Mononuclear cell (primary cell): Measurements from ENCODE around the gene NCBP2. TPM values are rescaled to one million over a fixed set of nuclear protein-coding genes. Genes with fewer than 3 reads are reported as not detected.
"Not testable (repeated sequence)": the region's sequence is repeated elsewhere in the genome, so short reads cannot be mapped to it uniquely, and the experiment has no call there.

Source experiments
- H3K27me3 ChIP-seq: 2 replicates; pipeline ENCODE4 v1.6.0; 2011; ENCODE audit warnings: low read length, control low read depth; ENCODE audit not compliant: insufficient read depth
- H3K4me1 ChIP-seq: 2 replicates; pipeline ENCODE4 v1.5.1; 2011; ENCODE audit warnings: mild to moderate bottlenecking, low read length, control low read depth; ENCODE audit not compliant: insufficient read depth
- H3K4me3 ChIP-seq: 2 replicates; pipeline ENCODE4 v1.5.1; 2011; ENCODE audit warnings: mild to moderate bottlenecking, low read length, moderate library complexity
- H3K9me3 ChIP-seq: 2 replicates; pipeline ENCODE4 v1.5.1; 2011; ENCODE audit warnings: low read depth, mild to moderate bottlenecking, control low read depth, low read length
- total RNA-seq: library from RNA; depleted of rRNA; stranded (reverse); fragments of >200 nt; gene quantifications from one replicate; pipeline ENCODE4 v1.2.3, GENCODE V29; 2012

The NCBP2 gene
- total RNA-seq, 1 donor, result 23.1 TPM

DNA sequence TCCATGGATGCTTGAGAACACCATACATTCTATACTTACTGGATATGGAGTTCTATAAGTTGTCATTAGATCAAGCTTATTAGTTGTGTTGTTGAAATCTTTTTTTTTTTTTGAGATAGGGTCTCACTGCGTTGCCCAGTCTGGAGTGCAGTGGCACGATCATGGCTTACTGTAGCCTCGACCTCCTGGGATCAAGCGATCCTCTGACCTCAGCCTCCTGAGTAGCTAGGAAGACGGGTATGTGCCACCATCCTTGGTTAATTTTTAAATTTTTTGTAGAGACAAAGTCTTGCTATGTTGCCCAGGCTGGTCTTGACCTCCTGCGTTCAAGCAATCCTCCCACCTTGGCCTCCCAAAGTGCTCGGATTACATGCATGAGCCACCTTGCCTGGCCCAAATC lies 12.5 kb upstream of the NCBP2 start:
- Histone ChIP-seq H3K4me1 (no peaks in the 10 kb centered on the region), H3K27me3 (no peaks in the 10 kb centered on the region), H3K9me3 (no peaks in the 10 kb centered on the region), H3K4me3 (no peak overlapping the region)

DNA sequence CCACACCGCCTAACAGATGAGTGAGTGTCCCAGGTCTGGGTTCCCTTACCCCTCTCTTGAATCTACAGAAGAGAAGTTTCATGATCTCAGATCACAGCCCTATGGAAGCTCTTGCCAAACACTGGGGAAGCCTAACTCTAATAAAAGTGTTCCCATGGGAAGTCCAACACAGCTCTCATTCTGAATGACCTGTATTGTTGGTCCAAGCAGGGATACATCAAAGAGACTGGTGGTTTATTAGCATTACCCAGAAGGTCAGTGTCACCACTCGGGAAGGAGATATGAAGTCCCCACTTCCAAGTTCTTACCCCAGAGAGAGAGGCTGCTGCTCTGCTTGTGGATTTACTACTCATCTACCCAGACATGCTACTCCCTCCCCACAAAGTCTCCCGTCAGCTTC lies 9.0 kb upstream of the NCBP2 start:
- Histone ChIP-seq H3K4me1 (no peaks in the 10 kb centered on the region), H3K4me3 (no peak overlapping the region), H3K27me3 (no peaks in the 10 kb centered on the region)

DNA sequence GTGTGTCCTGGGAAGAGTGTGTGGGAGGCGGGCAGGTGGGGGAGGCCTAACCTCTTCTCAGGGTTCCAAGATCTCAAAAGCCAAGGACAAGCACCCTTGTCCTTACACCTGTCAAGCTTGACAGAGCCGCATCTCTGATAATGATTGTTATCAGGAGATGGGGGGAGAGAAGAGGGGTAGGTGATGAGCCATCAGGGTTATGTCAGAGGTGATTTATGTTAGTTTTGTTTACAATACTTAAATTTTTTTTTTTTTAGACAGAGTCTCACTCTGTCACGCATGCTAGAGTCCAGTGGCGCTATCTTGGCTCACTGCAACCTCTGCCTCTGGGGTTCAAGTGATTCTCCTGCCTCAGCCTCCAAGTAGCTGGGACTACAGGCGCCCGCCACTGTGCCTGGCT lies 7.4 kb upstream of the NCBP2 start:
- Histone ChIP-seq H3K4me3 (no peak overlapping the region), H3K4me1 (no peaks in the 10 kb centered on the region), H3K27me3 (no peaks in the 10 kb centered on the region), H3K9me3 (no peaks in the 10 kb centered on the region)

More for the DNA sequence above, 9.0 kb upstream of the NCBP2 start:
- no peaks in the 10 kb centered on the region for H3K9me3 ChIP-seq

DNA sequence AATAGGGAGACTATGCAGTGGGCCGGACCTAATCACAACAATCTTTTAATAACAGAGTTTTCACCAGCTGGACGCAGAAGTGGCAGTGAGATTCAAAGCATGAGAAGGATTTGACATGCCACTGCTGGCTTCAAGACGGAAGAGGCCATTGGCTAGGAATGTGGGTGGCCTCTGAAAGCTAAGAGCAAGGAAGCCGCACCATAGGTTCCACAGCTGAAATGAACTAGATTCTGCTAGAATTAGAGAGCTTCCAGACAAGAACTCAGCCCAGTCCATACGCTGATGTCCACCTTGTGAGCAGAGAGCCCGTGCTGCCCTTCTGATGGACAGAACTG lies 6.9 kb upstream of the NCBP2 start:
- Histone ChIP-seq H3K4me1 (peaks cover 3% of the 10 kb centered on the region), H3K27me3 (no peaks in the 10 kb centered on the region), H3K4me3 (no peak overlapping the region), H3K9me3 (no peaks in the 10 kb centered on the region)

DNA sequence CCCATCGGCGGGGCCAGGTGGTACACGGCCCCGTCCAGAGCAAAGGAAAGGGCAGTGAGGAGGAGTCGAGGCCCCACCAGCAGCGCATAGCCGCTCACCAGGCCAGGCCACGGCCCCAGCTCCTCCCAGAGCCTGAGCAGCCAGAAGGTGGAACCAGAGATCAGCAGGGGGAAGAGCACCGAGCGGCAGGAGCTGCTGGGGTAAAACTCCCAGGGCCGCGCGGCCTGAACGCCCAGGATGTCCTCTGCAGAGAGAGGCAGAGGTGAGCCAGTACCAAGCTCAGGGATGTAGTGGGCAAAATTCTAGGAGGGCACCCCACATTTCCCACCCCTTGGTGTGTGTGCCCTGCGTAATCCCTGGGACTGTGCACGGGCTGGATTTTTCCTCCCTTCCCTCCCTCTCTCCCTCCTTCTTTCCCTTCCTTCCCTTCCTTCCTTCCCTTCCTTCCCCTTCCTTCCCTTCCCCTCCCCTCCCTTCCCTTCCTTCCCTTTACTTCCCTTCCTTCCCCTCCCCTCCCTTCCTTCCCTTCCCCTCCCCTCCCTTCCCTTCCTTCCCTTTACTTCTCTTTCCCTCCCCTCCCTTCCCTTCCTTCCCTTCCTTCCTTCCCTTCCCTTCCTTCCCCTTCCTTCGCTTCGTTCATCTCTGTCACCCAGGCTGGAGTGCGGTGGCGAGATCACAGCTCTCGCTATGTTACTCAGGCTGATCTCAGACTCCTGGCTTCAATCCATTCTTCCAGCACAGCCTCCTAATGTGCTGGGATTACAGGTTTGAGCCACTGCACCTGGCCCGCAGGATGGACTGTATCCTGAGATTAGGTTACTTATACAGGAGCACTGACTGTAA lies 6.3 kb upstream of the NCBP2 start:
- H3K27me3 ChIP-seq, result no peaks in the 10 kb centered on the region
- no peak overlapping the region for H3K4me3 ChIP-seq
- peaks cover 9% of the 10 kb centered on the region for H3K4me1 ChIP-seq

DNA sequence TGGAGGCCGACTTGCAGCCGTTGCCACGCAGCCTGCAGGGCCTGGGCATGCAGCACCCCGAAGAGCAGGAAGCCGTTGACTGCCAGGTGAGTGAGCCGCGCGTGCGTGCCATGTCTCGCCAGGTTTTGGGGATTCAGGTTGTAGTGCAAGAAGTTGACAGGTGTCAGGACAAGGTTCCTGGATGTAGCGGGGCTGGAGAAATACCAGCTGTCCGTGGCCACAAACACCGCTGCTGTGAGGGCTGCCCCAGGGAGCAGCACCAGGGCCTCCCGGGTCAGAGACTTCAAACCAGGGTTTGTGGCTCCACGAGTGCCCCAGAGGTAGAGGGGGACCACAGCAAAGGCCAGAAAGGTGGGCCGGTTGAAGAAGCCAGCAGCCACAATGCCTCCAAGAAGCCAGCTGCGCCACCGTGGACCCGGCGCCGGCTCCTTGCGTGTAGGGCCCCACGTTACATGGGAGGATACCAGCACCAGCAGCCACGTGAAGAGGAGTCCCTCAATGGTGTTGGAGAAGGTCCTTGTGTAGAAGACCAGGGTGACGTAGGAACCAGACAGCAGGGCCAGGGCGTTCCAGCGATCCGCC lies 5.6 kb upstream of the NCBP2 start:
- Histone ChIP-seq H3K4me1 (peaks cover 16% of the 10 kb centered on the region), H3K27me3 (no peaks in the 10 kb centered on the region), H3K4me3 (no peak overlapping the region), H3K9me3 (no peaks in the 10 kb centered on the region)

More for the DNA sequence above, 6.3 kb upstream of the NCBP2 start:
- H3K9me3 ChIP-seq, result no peaks in the 10 kb centered on the region

DNA sequence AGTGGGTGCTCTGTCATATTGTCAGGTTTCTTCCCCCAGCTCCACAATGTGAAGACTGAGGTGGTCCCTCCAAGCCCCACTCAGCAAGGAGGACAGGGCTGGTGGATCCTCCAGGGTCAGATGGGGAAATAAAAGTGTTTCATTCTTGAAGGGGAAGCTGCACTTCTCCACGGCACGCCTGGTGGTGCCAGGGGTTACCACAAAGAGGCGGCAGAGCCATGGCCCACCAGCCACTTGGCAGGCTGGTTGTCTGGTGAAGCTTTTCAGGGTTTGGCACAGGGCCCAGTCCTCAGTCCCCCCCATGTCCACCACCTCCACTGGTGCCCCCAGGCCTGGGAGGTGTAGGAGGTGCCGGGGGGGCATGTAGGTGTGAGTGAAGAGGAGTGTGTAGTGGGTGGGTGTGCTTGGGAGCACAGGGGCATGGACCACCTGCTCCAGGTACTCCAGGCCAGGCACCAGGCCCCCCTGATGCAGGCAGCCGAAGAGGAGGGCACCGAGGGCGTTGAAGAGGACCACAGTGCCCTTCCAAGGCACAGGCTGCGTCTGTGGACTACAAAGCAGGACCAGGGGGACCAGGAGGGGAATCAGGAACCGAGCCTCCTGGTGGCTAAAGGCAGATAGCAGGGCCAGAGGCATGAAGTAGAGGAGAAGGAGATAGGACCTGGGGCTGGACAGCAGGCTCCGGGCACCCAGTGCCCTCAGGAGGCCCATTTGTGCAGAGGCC lies 5.0 kb upstream of the NCBP2 start:
- Histone ChIP-seq H3K4me1 (peaks cover 18% of the 10 kb centered on the region), H3K9me3 (no peaks in the 10 kb centered on the region), H3K4me3 (no peak overlapping the region), H3K27me3 (no peaks in the 10 kb centered on the region)

DNA sequence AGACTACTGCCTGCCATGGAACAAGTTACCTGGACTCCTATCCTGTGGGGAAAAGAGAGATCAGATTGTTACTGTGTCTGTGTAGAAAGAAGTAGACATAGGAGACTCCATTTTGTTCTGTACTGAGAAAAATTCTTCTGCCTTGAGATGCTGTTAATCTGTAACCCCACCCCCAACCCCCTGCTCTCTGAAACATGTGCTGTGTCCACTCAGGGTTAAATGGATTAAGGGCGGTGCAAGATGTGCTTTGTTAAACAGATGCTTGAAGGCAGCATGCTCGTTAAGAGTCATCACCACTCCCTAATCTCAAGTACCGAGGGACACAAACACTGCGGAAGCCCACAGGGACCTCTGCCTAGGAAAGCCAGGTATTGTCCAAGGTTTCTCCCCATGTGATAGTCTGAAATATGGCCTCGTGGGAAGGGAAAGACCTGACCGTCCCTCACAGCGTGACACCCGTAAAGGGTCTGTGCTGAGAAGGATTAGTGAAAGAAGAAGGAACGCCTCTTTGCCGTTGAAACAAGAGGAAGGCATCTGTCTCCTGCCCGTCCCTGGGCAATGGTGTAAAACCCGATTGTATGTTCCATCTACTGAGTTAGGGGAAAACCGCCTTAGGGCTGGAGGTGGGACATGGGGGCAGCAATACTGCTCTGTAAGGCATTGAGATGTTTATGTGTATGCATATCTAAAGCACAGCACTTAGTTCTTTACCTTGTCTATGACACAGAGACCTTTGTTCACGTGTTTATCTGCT lies 1.9 kb upstream of the NCBP2 start:
- not testable (repeated sequence) for H3K27me3 ChIP-seq, H3K4me3 ChIP-seq, H3K9me3 ChIP-seq
- H3K4me1 ChIP-seq, result peaks cover 35% of the 10 kb centered on the region

DNA sequence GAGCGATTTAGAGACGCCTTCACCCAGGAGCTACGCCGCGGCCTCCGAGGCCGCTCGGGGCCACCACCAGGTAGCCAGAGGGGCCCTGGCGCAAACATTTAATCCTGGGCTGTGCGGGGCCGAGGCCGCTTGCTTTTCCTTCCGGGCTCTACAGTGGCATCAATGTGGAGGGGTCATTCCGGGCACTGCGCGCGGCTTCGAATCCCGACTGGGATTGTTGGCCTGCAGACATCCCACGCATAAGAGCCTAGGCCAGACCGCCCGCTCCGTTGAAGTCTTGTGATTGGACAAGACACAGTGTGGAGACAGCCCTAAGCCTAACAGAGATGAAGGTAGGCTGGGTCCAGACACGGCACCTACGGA lies 568 bp upstream of the NCBP2 start:
- Histone ChIP-seq H3K4me1 (peaks cover 35% of the 10 kb centered on the region), H3K9me3 (no peaks in the 10 kb centered on the region), H3K4me3 (peak overlapping the region; percentile 98), H3K27me3 (no peaks in the 10 kb centered on the region)

DNA sequence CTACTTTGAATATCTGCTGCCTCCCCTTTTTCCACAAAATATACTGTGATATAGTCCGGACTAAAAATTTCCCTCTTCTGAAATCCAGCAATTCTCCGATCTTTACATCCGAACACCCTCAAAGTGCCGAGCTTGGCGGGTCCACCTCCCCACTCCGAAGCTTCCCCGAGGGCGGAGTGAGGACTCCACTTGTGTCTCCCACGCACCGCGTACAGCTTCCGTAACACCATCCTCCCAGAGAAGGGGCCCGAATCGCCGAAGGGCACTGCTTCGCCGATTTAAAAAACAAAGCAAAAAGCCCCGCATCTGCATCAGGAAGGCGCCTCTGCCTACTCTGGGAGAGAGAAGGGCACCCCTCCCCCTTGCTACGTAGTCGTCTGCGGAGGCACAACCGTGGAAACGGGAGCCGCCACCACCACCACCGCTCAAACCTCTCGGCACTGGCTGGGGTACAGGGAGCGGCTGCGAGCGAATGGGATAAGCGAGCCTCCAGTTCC lies 551 bp downstream of the NCBP2 start:
- Histone ChIP-seq H3K4me3 (peak overlapping the region; percentile 98), H3K27me3 (no peaks in the 10 kb centered on the region), H3K4me1 (peaks cover 35% of the 10 kb centered on the region), H3K9me3 (no peaks in the 10 kb centered on the region)

DNA sequence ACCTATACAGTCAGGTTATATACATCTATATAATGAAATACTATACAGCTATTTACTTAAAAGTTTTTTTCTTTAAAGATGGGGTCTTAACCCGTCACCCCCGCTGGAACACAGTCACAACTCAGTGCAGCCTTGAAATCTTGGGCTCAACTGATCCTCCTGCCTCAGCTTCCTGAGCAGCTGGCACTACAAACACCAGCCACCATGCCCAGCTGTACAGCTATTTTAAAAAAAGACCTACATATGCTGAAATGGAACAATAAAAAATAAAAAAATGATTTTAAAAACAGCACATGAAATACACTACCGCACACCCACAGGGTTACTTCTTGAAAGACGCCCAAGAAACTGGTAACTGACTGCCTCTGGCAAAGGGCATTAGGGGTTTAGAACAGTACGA lies 3.8 kb downstream of the NCBP2 start:
- Histone ChIP-seq H3K4me1 (peaks cover 25% of the 10 kb centered on the region), H3K9me3 (no peaks in the 10 kb centered on the region), H3K27me3 (no peaks in the 10 kb centered on the region), H3K4me3 (no peak overlapping the region)

DNA sequence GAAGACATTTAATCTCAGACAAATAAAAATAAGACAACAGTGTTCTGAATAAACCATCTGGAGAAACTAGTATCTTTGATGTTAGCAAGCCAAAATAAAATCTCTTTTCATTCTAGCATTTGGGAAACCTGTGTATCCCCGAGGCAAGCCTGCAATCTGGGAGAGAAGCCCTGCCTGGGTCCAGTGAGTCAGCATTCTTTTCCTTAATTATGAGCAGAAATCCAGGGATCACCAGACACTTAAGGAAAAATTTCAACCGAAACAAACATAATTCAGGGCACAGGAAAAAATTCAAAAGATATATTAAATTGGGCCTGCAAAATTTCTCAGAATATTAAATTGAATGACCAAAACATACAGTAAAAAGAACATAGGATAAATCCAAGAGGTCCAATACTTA lies 4.2 kb downstream of the NCBP2 start:
- Histone ChIP-seq H3K4me3 (no peak overlapping the region), H3K4me1 (peaks cover 20% of the 10 kb centered on the region), H3K27me3 (no peaks in the 10 kb centered on the region), H3K9me3 (no peaks in the 10 kb centered on the region)

DNA sequence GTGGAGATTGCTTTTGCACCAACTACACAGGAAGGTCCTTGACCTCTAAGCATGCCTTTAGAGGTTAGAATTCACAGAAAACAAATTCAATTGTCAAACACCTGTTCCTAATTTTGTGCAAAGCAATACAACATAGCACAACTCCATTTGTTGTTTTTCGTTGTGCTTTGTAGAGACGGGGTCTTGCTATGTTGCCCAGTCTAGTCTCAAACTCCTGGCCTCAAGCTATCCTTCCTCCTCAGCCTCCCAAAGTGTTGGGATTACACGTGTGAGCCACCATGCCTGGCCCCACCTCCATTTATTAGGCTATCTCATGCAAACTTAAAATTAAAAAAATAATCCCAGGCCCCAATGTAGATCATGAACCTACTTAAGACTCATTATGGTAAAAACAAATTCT lies 6.0 kb downstream of the NCBP2 start:
- H3K27me3 ChIP-seq, result no peaks in the 10 kb centered on the region
- no peaks in the 10 kb centered on the region for H3K9me3 ChIP-seq
- H3K4me3 ChIP-seq, result no peak overlapping the region
- H3K4me1 ChIP-seq, result peaks cover 13% of the 10 kb centered on the region

DNA sequence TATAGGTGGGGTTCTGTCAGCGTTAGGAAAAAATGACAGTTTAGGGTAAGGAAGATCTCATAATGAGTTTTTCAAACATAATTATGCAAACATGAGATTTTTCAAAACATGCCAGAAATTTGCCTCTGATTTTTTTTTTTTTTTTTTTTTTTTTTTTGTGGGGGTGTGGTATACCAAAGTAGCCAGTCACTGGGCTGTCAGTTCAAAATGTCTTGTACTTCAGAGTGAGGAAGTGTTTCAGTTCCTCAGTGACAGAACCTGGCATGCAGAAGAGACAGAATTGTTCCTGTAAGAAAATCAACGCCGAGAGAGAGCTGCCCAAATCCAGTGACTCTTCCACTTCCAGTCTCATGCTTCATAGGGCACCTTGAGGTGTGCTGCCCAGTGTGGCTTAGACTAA lies 9.7 kb downstream of the NCBP2 start:
- Histone ChIP-seq H3K4me3 (no peak overlapping the region), H3K9me3 (no peaks in the 10 kb centered on the region), H3K4me1 (no peaks in the 10 kb centered on the region), H3K27me3 (no peaks in the 10 kb centered on the region)
